Neuronal stem cell (in vitro differentiated cells): ENCODE measurements around the gene FCER1G.

ENCODE experiments used
- DNase-seq: peaks from one replicate; pipeline ENCODE4 v3.0.0-alpha.2; 2013; ENCODE audit warnings: low spot score
- H2AFZ ChIP-seq: one replicate; pipeline ENCODE4 v1.6.1; 2013; ENCODE audit warnings: mild to moderate bottlenecking, low read length, inconsistent platforms
- H2AK5ac ChIP-seq: 2 replicates; pipeline ENCODE4 v1.6.1; 2013; ENCODE audit warnings: low read depth, mild to moderate bottlenecking, inconsistent platforms, low read length, moderate library complexity, mixed read lengths
- H2BK120ac ChIP-seq: 2 replicates; pipeline ENCODE4 v1.6.1; 2013; ENCODE audit warnings: low read depth, mild to moderate bottlenecking, inconsistent platforms, low read length, moderate library complexity, mixed read lengths
- H2BK12ac ChIP-seq: one replicate; pipeline ENCODE4 v1.6.1; 2013; ENCODE audit warnings: low read length, inconsistent platforms
- H2BK15ac ChIP-seq: 2 replicates; pipeline ENCODE4 v1.6.1; 2013; ENCODE audit warnings: mild to moderate bottlenecking, low read length, inconsistent platforms, mixed read lengths
- H2BK5ac ChIP-seq: one replicate; pipeline ENCODE4 v1.6.1; 2013; ENCODE audit warnings: inconsistent platforms, mild to moderate bottlenecking, low read length, moderate library complexity
- H3K14ac ChIP-seq: one replicate; pipeline ENCODE4 v1.6.1; 2013; ENCODE audit warnings: low read length, inconsistent platforms
- H3K18ac ChIP-seq: 2 replicates; pipeline ENCODE4 v1.6.1; 2013; ENCODE audit warnings: low read length, inconsistent platforms
- H3K23ac ChIP-seq: 2 replicates; pipeline ENCODE4 v1.6.1; 2013; ENCODE audit warnings: low read depth, mild to moderate bottlenecking, mixed read lengths, low read length, inconsistent platforms; ENCODE audit not compliant: poor library complexity
- H3K27ac ChIP-seq: replicated peaks from 3 replicates; pipeline ENCODE4 v1.5.1; 2013; ENCODE audit warnings: low read length, inconsistent platforms
- H3K27me3 ChIP-seq, 3 experiments: 2 replicates each; pipeline ENCODE4 v1.6.1; 2013; ENCODE audit warnings: low read length in 3 of 3, mild to moderate bottlenecking in 2 of 3, inconsistent platforms in 1 of 3, low read depth in 1 of 3, mixed read lengths in 1 of 3, moderate library complexity in 1 of 3; ENCODE audit not compliant: control insufficient read depth in 3 of 3, insufficient read depth in 3 of 3
- H3K36me3 ChIP-seq, 2 donors: replicated peaks in 1 of 2; 2 replicates each; pipeline ENCODE4 v1.6.1; 2013; ENCODE audit warnings: low read length in 2 of 2; ENCODE audit not compliant: control insufficient read depth in 2 of 2, insufficient read depth in 2 of 2
- H3K4ac ChIP-seq: 2 replicates; pipeline ENCODE4 v1.6.1; 2013; ENCODE audit warnings: inconsistent platforms, mild to moderate bottlenecking, low read length, moderate library complexity
- H3K4me1 ChIP-seq, 2 donors: 1 replicate in 1 of 2; 2 replicates in 1 of 2; pipeline ENCODE4 v1.6.1; 2013; ENCODE audit warnings: low read length in 2 of 2, low read depth in 1 of 2; ENCODE audit not compliant: control insufficient read depth in 2 of 2, insufficient read depth in 1 of 2
- H3K4me2 ChIP-seq: one replicate; pipeline ENCODE4 v1.6.1; 2013; ENCODE audit warnings: mild to moderate bottlenecking, low read length, inconsistent platforms; ENCODE audit not compliant: insufficient read depth, poor library complexity, severe bottlenecking
- H3K4me3 ChIP-seq, 2 donors: 2 replicates each; pipeline ENCODE4 v1.5.1; 2013; ENCODE audit warnings: low read length in 2 of 2, mild to moderate bottlenecking in 2 of 2, inconsistent platforms in 1 of 2, moderate library complexity in 1 of 2
- H3K79me1 ChIP-seq: one replicate; pipeline ENCODE4 v1.6.1; 2013; ENCODE audit warnings: low read depth, mild to moderate bottlenecking, inconsistent platforms, low read length, moderate library complexity
- H3K9ac ChIP-seq: one replicate; pipeline ENCODE4 v1.6.1; 2013; ENCODE audit warnings: mild to moderate bottlenecking, low read depth, low read length, inconsistent platforms; ENCODE audit not compliant: poor library complexity
- H3K9me3 ChIP-seq, 2 donors: replicated peaks in 1 of 2; 2 replicates each; pipeline versions ENCODE3 to v1.6.1; 2013; ENCODE audit warnings: low read length in 2 of 2, mild to moderate bottlenecking in 2 of 2, inconsistent platforms in 1 of 2, low read depth in 1 of 2, mixed read lengths in 1 of 2, moderate library complexity in 1 of 2; ENCODE audit not compliant: control insufficient read depth in 2 of 2, insufficient read depth in 1 of 2
- H4K8ac ChIP-seq: one replicate; pipeline ENCODE4 v1.6.1; 2013; ENCODE audit warnings: low read depth, mild to moderate bottlenecking, inconsistent platforms, low read length, moderate library complexity
- H4K91ac ChIP-seq: one replicate; pipeline ENCODE4 v1.6.1; 2013; ENCODE audit warnings: low read length, low read depth, mild to moderate bottlenecking, inconsistent platforms; ENCODE audit not compliant: poor library complexity
- WGBS, 2 donors: extraction: QIAGEN DNeasy Blood & Tissue Kit; methylation state at CpG; one replicate each; pipeline ENCODE4 v1.1.7; 2013; ENCODE audit warnings: missing lambda C conversion rate in 2 of 2, mixed read lengths in 1 of 2; ENCODE audit not compliant: insufficient read length in 2 of 2, insufficient replicate concordance in 1 of 2; ENCODE audit errors: extremely low coverage in 2 of 2; 5-methylcytosine and 5-hydroxymethylcytosine counted together

The FCER1G gene

GRCh38 chr1:161198194-161198896 lies 16.8 kb upstream of the FCER1G start:
- Histone ChIP-seq H3K27me3 (no peaks in the 10 kb centered on the region), H4K91ac (no peak overlapping the region), H3K9me3 (no peaks in the 10 kb centered on the region), H4K8ac (no peak overlapping the region), H2BK120ac (peak overlapping the region; percentile 29), H3K36me3 (peaks cover 0 to 2% of the 10 kb centered on the region in 2 donors), H2BK5ac (peak overlapping the region; percentile 30), H2AK5ac (peak overlapping the region; percentile 88), H3K4me2 (peak overlapping the region; percentile 71), H2AFZ (peak overlapping the region; percentile 90), H3K4ac (peak overlapping the region; percentile 58), H3K79me1 (no peaks in the 10 kb centered on the region), H3K27ac (no peak overlapping the region), H2BK15ac (peak overlapping the region; percentile 59), H3K4me1 (peaks cover 30 to 51% of the 10 kb centered on the region in 2 donors), H3K23ac (no peak overlapping the region), H3K14ac (peak overlapping the region; percentile 50), H2BK12ac (peak overlapping the region; percentile 70), H3K18ac (peak overlapping the region; percentile 92), H3K4me3 (no peak overlapping the region), H3K9ac (no peak overlapping the region)
- WGBS, 2 donors: no CpG with 5 or more reads among the region's 20 CpGs
- no peak for DNase-seq

GRCh38 chr1:161198897-161199431 lies 16.1 kb upstream of the FCER1G start, which contains the start of gene ADAMTS4:
ADAMTS4 (minus strand) TSS chr1:161199054; CDS start chr1:161198627, 427 bp downstream.
- Histone ChIP-seq H2BK12ac (peak within 1 kb of the TSS; percentile 70), H2AK5ac (peak within 1 kb of the TSS; percentile 88), H3K23ac (no peak within 1 kb of the TSS), H2AFZ (peak within 1 kb of the TSS; percentile 90), H2BK120ac (peak within 1 kb of the TSS; percentile 29), H3K27ac (no peak within 1 kb of the TSS), H3K18ac (peak within 1 kb of the TSS; percentile 92), H4K8ac (no peak within 1 kb of the TSS), H3K4ac (peak within 1 kb of the TSS; percentile 58), H2BK15ac (peak within 1 kb of the TSS; percentile 59), H3K79me1 (no peaks in the 10 kb centered on the region), H3K4me1 (peaks cover 30 to 51% of the 10 kb centered on the region in 2 donors), H3K14ac (peak within 1 kb of the TSS; percentile 50), H3K9ac (no peak within 1 kb of the TSS), H3K4me2 (peak within 1 kb of the TSS; percentile 71), H3K9me3 (no peaks in the 10 kb centered on the region), H3K27me3 (no peaks in the 10 kb centered on the region), H2BK5ac (peak within 1 kb of the TSS; percentile 30), H3K36me3 (peaks cover 0 to 8% of the 10 kb centered on the region in 2 donors), H4K91ac (no peak within 1 kb of the TSS), H3K4me3 (no peak within 1 kb of the TSS)
- WGBS, 2 donors: no CpG with 5 or more reads among the region's 11 CpGs
- no peak for DNase-seq

GRCh38 chr1:161199506-161200139 lies 15.5 kb upstream of the FCER1G start:
- no peak overlapping the region for H2AK5ac ChIP-seq
- no peak overlapping the region for H2BK12ac ChIP-seq
- no peak overlapping the region for H4K8ac ChIP-seq
- peaks cover 30 to 51% of the 10 kb centered on the region in 2 donors for H3K4me1 ChIP-seq
- no peaks in the 10 kb centered on the region for H3K9me3 ChIP-seq
- peak overlapping the region; percentile 90 for H2AFZ ChIP-seq
- H3K36me3 ChIP-seq: peaks cover 0 to 14% of the 10 kb centered on the region in 2 donors
- no peak overlapping the region for H3K23ac ChIP-seq
- no peak overlapping the region for H4K91ac ChIP-seq
- no peaks in the 10 kb centered on the region for H3K79me1 ChIP-seq
- H2BK5ac ChIP-seq: no peak overlapping the region
- peak overlapping the region; percentile 46 for H3K18ac ChIP-seq
- H2BK120ac ChIP-seq: no peak overlapping the region
- H3K27ac ChIP-seq: no peak overlapping the region
- H3K4me3 ChIP-seq: no peak overlapping the region
- no peaks in the 10 kb centered on the region for H3K27me3 ChIP-seq
- H3K4ac ChIP-seq: no peak overlapping the region
- no peak overlapping the region for H2BK15ac ChIP-seq
- H3K4me2 ChIP-seq: no peak overlapping the region
- H3K9ac ChIP-seq: no peak overlapping the region
- no peak overlapping the region for H3K14ac ChIP-seq
- no peak for DNase-seq
- WGBS, 2 donors: no CpG with 5 or more reads among the region's 5 CpGs
